ENCODE data around the gene GPBP1.

The GPBP1 gene

GRCh38 chr5:57243286-57244137 is 69.7 kb downstream of the GPBP1 start:
- H3K4me3 ChIP-seq (ENCODE audit: low read depth, low read length): no peak overlapping the region
- no peak for TF ChIP-seq CTCF (IDR thresholded peaks at IDR 0.05; ENCODE audit: low read depth, low read length)

DNA sequence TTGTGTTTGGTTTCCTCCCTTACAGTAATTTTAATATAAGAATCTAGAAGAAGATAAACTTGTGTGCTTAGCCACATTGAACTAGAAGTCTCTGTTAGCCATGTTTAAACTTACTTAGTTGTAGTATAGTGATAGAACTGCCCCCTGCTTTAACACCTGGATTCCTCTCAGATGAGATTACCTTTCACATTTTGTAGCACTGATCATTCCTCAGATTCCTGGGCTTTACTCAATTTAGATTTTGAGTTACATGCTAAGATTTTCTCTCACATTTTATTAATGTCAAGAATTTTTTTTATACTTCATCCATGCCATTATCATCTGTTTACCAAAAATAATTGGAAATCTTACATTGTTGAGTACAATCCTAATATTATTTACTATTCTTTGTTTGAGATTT is 70.5 kb downstream of the GPBP1 start:
- TF ChIP-seq CTCF (IDR thresholded peaks at IDR 0.05; ENCODE audit: low read depth, low read length): no peak
- no peak overlapping the region for H3K4me3 ChIP-seq (ENCODE audit: low read depth, low read length)

DNA sequence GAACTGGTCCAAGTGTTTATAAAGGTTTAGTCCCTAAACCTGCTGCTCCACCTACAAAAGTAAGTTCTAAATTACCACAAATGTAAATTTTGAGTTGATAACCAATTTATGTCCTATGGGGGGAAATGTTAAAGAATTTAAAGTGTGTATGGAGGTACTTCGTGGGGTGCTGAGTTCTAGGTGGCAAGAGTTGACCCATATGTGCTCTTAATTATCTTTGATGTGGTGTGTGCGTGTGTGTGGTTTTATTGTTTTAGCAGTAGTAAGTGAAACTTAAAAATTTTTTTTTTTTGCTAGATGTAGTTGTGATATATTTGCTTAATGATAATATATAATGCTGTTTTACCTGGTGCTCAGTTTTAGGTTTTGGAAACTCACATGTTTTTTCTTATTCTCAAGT is 72.6 kb downstream of the GPBP1 start:
- no peak overlapping the region for H3K4me3 ChIP-seq (ENCODE audit: low read depth, low read length)
- no peak for TF ChIP-seq CTCF (IDR thresholded peaks at IDR 0.05; ENCODE audit: low read depth, low read length)

- no peak overlapping the region for H3K4me3 ChIP-seq (ENCODE audit: low read depth, low read length)
- no peak for TF ChIP-seq CTCF (IDR thresholded peaks at IDR 0.05; ENCODE audit: low read depth, low read length)
Observed at GRCh38 chr5:57247765-57248164, 73.9 kb downstream of the GPBP1 start.

DNA sequence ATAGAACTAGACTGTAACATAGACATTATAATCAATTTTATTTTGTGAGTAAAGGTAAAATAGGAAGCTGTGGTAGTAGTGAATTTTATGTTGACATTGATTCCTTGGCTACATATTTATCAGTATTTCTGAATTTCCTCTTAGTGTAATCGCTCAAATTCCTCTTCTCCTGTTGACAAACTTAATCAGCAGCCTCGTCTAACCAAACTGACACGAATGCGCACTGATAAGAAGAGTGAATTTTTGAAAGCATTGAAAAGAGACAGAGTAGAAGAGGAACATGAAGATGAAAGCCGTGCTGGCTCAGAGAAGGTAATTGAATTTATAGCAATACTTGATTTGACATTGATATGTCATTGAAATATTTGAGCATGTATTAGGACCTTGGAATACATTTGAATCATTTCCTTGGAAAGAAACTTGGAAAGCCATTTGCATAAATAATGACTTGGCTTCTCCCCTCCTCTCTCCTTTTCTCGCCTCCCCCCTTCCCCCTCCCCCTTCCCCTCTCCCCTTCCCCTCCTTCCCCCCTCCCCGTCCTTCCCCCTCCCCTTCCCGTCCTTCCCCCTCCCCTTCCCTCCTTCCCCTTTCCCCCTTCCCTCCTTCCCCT is 75.5 kb downstream of the GPBP1 start:
- no peak for TF ChIP-seq CTCF (IDR thresholded peaks at IDR 0.05; ENCODE audit: low read depth, low read length)
- H3K4me3 ChIP-seq (ENCODE audit: low read depth, low read length): no peak overlapping the region

DNA sequence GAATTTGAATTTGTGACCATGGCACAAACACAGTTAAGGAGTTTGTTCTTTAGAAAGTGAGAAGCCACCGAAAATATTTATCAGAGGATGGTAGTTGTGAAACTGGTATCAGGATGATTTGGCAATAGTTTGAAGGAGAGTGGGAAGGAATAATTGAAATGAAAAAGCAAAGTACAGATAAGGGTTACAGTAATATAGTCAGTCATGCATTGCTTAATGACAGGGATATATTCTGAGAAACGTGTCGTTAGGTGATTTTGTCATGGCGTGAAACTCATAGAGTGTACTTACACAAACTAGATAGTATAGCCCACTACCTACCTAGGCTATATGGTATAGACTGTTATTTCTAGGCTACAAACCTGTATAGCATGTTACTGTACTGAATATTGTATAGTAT is 84.2 kb downstream of the GPBP1 start:
- no peak overlapping the region for H3K4me3 ChIP-seq (ENCODE audit: low read depth, low read length)
- no peak for TF ChIP-seq CTCF (IDR thresholded peaks at IDR 0.05; ENCODE audit: low read depth, low read length)

GRCh38 chr5:57258943-57259342 is 85.1 kb downstream of the GPBP1 start:
- TF ChIP-seq CTCF (IDR thresholded peaks at IDR 0.05; ENCODE audit: low read depth, low read length): no peak
- no peak overlapping the region for H3K4me3 ChIP-seq (ENCODE audit: low read depth, low read length)

Measured in WI38 (cell line).